ENCODE results near the gene MCTP2.

MCTP2 gene

DNA sequence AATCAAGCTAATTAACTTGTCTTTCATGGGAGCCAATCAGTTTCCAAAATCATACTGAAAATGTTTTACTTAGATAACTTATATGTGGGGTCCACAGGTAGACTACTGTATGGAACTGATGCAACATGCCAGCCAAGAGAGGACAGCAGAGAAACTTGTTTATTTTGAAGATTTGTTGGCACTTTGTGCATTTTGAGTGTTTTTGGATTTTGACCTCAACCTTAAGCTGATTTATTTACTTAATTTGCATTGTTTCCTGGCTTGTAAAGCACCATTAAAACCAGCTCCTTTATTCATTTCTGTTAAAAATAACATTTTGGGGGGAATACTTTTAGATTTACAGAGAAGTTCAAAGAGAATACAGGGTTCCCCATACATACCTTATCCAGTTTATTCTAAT lies 166.6 kb downstream of the MCTP2 start:
- no peak for DNase-seq (ENCODE audit: low read depth)

DNA sequence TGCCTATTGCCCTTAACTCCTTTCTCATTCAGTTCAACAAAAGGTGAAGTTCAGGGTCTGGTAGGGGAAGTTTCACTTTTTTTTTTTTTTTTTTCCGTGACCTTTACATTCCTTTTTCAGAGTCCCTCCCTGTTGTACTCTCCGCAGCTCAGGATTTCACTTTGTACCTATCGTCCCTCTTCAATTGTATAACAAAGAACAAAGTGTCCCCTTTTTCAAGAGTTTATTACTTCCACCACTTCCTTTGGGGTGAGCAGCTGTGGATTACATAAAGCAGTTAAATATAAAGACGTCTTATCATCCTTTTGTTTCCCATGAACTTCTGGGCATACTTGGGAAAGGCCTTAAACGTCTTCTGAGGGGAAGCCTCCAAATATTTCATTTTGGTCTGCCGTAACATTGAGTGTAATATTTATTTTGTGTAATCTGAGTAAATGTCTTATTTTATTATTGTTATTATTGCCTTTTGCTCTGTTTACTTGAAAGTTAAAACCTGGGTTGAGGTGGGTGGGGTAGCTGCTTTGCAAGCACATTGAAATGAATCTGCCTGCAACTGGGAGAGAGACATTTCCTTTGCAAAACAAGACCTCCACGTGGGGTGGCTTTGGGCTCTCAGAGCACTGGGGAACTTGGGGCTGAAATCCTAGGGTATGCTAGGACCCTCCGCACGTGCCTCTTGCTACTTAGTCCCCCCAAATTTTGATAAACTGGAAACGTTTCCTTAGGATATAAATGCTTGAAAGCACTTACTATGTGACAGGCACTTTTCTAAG lies 169.4 kb downstream of the MCTP2 start:
- no peak for DNase-seq (ENCODE audit: low read depth)

DNA sequence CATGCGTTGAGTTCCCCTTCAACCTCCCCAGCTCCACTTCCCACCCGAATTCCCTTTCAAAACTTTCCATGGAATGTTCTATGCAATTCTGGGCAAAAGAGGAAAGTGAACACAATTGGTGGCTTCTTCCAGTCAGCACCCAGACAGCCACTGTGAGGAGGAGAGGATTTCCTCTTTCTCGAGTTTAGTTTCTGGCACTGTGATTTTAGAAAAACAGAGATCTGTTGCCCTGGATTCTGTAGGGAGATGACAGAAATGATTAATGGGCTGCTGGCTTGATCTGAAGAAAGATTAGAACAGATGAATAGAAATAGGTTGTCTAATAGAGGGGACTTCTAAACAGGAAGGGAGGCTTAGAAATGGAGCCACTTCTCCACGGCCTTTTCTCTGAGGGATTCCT lies 172.0 kb downstream of the MCTP2 start:
- DNase-seq (ENCODE audit: low read depth) = no peak

GRCh38 chr15:94404733-94405283 lies 173.4 kb downstream of the MCTP2 start:
- no peak for DNase-seq (ENCODE audit: low read depth)

DNA sequence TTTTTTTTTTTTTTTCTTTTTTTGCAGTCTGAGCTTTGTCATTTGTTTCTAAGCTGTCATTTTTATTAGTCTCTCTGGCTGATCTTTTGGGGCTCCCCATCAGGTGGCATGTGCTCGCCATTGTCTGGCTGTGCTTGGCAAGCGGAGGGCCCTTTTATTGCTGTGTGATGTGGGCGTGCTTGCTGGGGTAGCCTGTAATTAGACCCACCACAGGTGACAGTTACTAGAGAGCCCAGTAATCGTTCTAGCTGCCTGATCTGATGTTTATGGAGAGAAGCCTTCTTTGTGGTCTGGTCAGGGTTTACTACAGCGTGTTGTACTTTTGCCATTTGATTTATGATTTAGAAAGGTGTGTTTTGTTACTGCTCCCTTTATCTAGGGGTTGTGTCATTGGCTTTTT lies 179.9 kb downstream of the MCTP2 start:
- DNase-seq (ENCODE audit: low read depth) = no peak

GRCh38 chr15:94411846-94412245 lies 180.5 kb downstream of the MCTP2 start:
- no peak for DNase-seq (ENCODE audit: low read depth)

GRCh38 chr15:94412979-94413746 lies 181.8 kb downstream of the MCTP2 start:
- no peak for DNase-seq (ENCODE audit: low read depth)

GRCh38 chr15:94414916-94415315 lies 183.6 kb downstream of the MCTP2 start:
- no peak for DNase-seq (ENCODE audit: low read depth)

DNA sequence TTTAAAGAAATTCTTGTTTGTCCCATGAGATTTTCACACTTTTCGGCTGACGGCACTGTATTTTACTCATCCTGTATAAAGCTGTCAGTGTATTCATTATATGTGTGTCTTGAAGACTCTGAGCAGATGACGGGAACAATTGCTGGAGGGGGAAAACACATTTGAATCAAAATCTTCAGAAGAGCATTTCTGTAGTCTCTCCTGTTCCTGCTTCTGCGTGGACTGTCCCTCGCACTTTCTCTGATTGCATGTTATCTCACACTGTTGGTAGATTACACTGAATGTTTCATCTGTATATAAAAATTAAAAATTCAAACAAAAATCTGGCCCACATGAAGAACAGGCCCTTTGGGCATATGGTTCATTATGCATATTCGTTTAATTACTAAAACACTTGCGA lies 184.9 kb downstream of the MCTP2 start:
- DNase-seq (ENCODE audit: low read depth) = no peak

GRCh38 chr15:94416820-94417219 lies 185.5 kb downstream of the MCTP2 start:
- no peak for DNase-seq (ENCODE audit: low read depth)

DNA sequence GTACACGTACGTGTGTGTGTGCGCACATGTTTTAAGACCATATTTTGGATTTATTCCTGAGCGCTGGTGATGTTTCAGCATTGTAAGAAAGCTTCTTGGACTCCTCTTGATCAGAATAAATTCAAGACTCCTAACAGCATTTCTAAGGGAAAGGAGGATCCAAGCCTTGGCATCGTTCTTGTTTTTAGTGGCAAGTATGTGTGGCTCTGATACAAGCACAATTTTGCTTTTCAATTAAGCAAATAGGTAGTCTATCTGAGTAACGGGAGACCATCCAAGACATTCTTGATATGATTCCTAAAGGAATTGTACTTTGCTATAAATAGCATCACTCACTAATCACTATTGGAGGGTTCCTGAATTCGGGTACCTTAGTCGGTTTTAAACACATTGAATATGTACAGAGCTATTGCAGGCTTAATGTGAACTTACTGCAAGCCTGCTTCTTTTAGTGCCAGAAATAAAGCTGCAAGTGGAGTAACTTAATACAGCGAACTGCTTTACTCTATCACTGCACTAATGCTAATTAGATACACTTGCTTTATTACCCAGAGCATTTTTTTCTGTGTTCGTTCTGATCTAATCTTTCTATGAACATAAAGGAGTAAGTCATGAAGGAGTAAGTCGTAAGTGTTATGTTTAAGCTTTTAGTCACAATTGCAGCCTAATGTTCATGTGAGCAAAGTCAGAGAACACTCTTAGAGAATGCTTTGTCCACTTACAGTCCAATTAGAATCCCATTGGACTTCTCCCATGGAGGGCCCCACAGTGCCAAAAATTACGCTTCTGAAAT lies 186.3 kb downstream of the MCTP2 start:
- no peak for DNase-seq (ENCODE audit: low read depth)

DNA sequence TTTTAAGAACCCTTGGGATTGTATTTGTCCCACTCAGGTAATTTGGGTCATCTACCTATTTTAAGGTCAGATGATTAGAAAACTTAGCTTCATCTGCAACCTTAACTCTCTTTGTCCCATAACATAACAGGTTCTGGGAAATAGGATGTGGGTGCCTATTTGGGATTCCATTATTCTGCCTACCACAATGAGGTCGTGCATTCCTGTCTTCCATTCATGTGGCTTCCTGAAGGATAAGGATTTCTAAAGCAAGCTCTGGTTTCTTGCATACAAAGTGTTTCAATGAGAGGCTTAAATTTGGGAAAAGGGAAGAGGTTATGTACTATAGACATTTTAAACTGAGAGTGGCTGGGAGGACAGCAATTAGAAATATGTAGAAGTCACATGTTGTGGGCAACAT lies 190.3 kb downstream of the MCTP2 start:
- DNase-seq (ENCODE audit: low read depth) = no peak

DNA sequence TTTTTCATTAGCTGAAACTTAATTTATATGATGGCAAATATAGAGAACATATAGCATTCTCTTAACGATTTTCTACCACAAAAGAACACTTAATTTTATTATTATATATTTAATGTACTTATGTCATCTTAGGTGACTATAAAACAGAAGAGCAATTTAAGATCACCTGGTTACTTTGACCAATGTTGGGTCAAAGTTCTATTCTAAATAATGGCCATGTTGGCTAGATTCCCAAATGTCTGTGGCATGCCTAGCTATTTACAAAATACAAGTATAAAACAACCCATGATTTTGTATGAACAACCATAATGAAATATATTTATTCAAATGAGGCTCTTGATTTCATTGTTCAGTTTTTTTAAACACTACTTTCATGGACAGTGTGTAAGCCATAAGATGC lies 200.9 kb downstream of the MCTP2 start:
- no peak for DNase-seq (ENCODE audit: low read depth)

- no peak for DNase-seq (ENCODE audit: low read depth)
Observed at GRCh38 chr15:94439158-94439557, 207.8 kb downstream of the MCTP2 start.

GRCh38 chr15:94441760-94442159 lies 210.4 kb downstream of the MCTP2 start:
- DNase-seq (ENCODE audit: low read depth) = no peak

- no peak for DNase-seq (ENCODE audit: low read depth)
Observed at GRCh38 chr15:94442480-94442879, 211.1 kb downstream of the MCTP2 start.

DNA sequence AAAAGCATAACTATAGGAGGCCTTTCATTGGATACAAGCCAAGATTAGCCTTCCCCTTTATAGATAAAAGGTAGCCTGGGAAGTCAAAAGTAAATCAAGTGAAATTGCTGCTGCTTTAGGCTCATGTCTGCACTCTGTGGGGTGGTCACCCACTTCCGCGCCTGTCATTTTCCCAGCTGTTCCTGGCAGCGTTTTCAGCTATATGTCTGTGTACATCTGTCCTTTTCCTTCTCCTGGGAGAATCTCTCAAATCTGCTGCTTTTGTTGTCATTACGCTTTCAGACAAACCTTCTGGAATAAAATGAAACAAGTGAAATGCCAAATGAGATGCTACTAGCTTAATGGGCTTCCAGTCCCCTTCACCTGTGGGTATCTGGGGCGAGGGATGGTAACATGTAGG lies 211.8 kb downstream of the MCTP2 start:
- no peak for DNase-seq (ENCODE audit: low read depth)

- DNase-seq (ENCODE audit: low read depth) = no peak
Observed at GRCh38 chr15:94445566-94446160, 214.3 kb downstream of the MCTP2 start.

GRCh38 chr15:94446441-94446840 lies 215.1 kb downstream of the MCTP2 start:
- no peak for DNase-seq (ENCODE audit: low read depth)

DNA sequence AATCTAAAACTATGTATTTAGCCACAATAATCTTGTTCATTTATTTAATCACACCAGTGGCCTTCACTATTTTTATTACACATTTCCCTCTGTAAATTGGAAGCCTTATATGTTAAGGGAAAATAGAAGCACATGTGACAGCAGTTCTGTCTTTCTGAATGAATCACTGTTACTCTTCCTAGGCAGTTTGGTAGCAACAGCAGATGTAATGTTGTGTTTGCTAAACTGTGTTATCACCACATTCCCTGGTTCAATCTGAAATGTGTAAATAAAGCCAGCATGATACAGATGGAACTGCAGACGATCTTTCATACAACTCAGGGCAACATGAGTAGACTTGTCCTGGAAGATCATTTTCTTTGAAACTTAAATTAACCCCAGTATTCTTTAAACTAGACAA lies 220.1 kb downstream of the MCTP2 start:
- DNase-seq (ENCODE audit: low read depth) = no peak

- DNase-seq (ENCODE audit: low read depth) = no peak
Observed at GRCh38 chr15:94453227-94453988, 222.0 kb downstream of the MCTP2 start.

Data from stimulated activated CD8-positive, alpha-beta memory T cell treated with anti-CD3 and anti-CD28 coated beads, Interleukin-15, amount 100 ng/mL, for 1 hour (primary cell).